HG02798 (cell line): ENCODE data around the gene MED16.

Experiments used
- ATAC-seq: cut with Tn5 transposase; IDR thresholded peaks from one replicate; pipeline ENCODE4 v1.9.1; 2021; ENCODE audit warnings: mild to moderate bottlenecking; ENCODE audit not compliant: unreplicated experiment, poor library complexity

MED16 gene

DNA sequence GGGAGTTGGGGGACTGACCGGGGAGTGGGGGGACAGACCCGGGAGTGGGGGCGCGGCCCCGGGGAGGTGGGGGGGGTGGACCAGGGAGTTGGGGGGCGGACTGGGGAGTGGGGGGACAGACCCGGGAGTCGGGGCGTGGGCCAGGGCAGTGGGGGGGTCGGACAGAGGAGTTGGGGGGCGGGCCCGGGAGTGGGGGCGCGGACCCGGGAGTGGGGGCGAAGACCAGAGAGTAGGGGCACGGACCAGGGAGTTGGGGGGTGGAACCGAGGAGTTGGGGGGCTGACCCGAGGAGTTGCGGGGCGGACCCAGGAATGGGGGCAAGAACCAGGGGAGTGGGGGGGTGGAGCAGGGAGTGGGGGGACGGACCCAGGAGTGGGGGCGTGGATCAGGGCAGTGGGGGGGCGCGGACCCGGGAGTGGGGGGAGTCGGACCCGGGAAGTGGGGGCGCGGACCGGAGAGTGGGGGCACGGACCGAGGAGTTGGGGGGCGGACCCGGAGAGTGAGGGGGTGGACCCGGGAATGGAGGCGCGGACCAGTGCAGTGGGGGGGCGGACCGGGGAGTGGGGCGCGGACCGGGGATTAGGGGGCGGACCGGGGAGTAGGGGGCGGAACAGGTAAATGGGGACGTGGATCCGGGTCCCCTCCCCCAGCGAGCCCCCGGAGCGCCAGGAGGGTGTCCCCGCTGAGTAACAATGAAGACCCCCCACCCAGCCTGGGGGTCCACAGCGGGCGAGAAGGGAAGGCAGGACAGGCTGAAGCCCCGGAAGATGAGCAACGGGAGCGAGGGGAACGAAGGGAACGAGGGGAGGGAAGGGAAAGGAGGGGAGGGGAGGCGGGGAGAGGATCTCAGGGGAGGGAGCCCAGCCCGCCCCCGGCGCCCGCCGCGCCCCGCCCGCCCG, 19.4 kb upstream of the MED16 start:
- no peak for ATAC-seq

DNA sequence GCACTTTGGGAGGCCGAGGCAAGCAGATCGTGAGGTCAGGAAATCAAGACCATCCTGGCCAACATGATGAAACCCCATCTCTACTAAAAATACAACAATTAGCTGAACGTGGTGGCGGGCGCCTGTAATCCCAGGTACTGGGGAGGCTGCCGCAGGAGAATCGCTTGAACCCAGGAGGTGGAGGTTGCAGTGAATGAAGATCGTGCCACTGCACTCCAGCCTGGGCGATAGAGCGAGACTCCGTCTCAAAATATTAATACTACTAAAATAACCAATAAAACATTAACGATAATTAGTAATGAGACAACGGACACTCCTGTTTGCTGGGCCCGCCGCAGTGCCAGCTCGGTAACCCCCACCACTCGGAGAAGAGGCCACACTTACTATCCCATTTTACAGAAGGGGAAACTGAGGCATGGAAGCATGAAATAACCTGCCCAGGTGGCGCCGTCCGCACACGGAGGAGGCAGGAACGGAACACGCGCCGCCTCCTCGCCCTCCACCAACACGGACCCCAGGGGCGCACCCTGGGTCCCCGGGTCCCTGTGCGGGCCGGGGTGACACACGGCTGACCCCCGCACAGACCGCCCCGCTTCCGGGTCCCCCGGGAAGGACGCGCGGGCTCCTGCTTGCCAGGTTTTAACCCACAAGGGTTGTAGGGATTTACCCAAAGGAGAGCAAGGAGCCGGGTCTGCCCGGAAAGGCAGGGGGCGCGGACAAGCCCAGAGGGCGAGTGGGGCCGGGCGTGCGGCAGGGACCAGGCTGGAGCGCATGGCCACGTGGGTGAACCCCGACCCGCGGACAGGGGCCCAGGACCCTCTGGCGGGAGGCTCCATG, 18.4 kb upstream of the MED16 start:
- ATAC-seq: no peak

DNA sequence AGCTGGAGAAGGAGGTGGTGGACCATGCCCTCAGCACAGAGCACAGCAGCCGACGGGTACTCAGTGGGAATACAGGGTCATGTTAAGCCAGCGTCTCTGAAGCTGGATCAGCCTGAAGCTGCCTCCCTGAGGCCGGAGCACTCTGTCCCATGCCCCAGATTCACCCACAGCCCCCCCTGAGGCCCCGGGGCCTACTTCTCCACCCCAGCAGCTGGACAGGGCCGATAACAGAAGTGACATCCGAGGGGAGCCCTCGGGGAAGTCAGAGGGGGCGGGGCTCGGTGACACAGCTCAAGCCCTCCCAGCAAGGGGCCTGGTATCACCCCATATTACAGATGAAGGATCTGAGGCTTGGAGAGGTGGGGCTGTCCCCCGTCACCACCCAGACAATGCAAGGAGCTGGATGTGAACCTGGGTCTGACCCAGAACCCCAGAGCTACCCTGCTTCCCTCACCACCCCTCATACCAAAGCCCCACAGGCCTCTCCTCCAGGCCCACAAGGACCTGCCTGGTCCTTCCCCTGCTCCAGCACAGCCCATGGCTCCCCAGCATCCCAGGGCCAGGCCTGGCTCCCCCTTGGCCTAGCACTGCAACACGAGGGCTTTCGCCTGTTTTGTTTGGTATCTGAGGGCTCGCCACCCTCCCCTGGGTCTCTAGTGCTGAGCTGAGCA, 14.3 kb upstream of the MED16 start:
- no peak for ATAC-seq

DNA sequence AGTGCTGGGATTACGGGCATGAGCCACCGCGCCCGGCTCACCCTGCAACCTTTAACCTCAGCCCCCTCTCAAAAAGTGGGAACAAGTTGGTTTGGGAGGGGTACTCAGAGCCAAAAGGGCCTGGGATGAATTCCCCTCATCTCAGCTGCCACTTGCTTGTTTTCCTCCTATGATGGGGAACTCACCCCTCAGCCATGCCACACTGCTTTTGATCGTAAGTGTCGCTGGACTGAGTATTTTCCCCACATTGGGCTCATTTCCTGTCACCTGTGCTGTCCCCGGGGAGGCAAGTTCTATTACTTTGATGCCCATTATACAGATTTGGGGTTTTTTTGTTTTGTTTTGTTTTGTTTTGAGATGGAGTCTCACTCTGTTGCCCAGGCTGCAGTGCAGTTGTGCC, 13.5 kb upstream of the MED16 start:
- no peak for ATAC-seq

DNA sequence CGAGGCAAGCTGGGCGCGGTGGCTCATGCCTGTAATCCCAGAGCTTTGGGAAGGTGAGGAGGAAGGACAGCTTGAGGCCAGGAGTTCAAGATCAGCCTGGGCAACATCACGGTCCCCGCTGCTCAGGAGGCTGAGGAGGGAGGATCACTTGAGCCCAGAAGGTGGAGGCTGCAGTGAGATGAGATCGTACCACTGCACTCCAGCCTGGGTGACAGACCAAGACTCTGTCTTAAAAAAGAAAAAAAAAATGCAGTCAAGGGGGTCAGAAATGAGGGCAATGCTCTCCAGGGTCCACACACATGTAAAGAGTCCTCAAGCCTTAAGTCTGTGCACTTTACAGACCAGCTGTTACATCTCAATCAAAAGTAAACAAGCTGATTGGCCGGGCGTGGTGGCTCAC, 11.6 kb upstream of the MED16 start:
- ATAC-seq: no peak

DNA sequence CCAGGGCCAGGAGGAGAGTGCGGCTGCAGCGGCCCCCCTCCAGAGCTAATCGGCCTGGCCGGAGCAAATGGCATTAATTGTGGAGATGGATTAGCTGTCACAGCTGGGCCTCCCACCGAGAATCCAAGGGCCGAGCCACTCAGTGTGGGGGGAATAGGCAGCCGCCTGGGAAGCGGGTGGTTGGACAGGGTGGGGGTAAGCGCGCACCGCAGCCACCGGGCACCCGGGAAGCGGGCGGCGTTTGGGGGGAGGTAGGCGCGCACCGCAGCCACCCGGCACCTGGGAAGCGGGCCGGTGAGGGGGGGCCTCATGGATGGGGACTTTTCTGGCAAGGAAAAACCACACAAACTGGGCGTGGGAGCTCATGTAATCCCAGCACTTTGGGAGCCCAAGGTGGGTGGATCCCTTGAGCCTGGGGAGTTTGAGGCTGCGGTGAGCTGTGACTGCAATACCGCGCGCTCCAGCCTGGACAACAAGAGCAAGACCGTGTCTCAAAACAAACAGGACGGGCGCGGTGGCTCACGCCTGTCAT, 10.3 kb upstream of the MED16 start:
- no peak for ATAC-seq

DNA sequence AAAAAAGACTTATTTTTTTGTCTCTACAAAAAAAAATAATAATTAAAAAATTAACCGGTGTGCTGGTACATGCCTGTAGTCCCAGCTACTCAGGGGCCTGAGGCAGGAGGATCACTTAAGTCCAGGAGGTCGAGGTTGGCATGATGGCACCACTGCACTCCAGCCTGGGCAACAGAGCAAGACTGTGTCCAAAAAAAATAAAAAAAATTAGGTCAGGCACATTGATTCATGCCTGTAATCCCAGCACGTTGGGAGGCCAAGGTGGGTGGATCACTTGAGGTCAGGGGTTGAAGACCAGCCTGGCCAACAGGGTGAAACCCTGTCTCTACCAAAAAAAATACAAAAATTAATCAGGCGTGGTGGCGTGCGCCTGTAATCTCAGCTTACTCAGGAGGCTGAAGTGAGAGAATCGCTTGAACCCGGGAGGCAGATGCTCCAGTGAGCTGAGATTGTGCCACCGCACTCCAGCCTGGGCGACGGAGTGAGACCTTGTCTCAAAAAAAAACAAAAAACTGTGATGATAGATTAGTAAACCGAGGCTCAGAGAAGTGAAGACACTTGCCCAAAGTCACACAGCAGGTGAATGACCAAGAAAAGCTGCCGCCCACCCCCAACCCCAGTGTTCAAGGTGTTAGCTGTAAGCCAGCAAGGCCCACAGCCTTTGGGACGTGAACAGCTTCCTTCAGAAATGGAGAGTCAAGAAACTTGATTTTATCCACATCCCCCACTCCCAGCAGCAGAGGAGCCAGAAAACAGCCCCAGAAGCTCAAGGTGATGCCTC, 9.6 kb upstream of the MED16 start:
- ATAC-seq: no peak

DNA sequence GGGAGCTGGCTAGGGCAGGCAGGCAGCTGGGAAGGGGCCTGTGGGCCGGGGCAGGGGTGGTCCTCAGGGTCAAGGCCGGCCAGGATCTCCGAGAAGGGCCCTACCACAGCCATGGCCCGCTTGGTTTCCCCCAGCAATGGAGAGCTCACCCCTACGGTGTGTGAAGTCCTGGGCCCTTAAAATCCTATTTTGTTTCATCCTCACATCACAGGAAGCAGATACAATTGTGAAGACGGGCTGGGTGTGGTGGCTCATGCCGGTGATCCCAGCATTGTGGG, 9.0 kb upstream of the MED16 start:
- ATAC-seq: no peak

DNA sequence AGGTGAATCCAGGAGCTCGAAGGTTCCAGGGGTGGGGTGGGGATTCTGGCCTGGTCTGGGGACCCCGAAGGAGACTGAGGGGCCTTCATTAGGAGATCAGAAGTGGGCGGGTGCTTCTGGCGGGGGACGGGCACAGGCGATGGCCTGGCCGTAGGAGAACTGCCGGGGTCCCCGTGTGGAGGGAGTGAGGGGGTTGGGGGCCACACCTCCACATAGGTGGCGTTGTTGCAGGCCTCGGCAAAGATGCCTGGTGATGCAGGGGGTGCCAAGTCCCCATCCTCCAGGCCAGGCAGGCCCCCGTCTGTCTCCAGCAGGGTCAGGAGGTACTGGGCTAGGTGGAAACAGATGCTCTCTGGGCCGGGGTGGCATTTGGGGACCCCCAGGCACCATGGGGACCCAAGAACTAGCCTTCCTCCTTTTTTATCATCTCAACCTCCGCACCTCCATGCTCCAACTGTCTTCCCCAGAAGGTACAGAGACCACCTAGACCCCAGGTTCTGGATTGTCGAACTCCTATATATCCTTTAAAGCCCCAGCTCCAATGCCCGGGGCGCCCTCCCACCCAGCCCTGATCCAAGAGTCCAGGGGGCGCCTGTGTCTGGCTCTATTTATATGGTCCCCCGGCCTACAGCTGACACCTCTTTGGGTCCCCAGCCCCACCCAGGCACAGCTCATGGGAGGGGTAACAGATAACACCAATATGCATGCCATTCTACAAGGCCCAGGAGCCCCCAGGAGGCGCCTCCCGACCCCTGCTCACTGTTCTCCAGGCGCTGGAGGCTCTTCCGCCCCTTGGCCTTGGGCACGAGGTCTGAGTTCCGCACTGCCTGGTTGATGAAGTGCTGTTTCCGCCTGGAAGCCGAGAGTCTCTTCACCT, 8.5 kb upstream of the MED16 start:
- no peak for ATAC-seq

DNA sequence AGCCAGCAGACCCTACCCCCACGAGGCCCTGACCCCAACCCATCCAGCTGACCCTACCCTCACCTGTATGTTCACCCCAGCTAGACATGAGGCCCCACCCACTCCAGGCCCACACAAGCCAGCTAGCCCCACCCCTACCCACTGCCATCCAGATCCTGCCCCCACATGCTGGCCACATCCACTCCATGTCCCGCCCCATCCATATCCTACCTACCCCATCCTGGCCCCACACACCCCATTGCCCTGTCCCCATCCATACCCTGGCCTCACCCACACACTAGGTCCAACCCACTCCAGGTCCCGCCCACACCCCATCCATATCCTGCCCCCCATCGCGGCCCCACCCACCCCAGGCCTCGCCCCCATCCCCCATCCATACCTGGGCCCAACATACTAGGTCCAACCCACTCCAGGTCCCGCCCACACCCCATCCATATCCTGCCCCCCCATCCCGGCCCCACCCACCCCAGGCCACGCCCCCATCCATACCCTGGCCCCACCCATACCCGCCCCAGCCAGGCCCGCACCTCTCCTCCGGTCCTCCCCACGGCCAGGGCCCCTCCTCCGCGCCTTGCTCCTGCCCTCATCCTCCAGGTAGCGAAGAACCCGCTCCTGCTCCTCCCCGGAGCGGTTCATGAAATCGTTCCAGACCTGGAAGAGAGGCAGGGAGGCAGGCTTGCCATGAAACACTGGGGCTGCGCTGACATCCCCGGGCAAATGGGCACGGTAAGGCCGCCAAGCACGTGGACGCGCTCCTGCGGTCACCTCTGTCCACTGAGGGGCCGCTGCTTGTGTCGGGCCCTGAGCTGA, 7.5 kb upstream of the MED16 start:
- ATAC-seq: no peak

DNA sequence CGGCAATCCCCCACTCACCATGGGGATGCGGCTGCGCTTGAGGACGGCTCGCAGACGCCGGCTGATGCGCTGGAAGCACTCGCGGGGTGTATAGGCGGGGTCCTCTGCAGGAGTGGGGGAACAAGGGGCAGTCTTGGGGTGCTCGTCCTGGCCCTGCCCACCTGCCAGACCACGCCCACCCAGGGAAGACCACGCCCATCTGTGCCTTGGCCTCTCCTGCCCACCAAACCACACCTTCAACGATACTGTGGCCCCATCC, 7.0 kb upstream of the MED16 start:
- no peak for ATAC-seq

DNA sequence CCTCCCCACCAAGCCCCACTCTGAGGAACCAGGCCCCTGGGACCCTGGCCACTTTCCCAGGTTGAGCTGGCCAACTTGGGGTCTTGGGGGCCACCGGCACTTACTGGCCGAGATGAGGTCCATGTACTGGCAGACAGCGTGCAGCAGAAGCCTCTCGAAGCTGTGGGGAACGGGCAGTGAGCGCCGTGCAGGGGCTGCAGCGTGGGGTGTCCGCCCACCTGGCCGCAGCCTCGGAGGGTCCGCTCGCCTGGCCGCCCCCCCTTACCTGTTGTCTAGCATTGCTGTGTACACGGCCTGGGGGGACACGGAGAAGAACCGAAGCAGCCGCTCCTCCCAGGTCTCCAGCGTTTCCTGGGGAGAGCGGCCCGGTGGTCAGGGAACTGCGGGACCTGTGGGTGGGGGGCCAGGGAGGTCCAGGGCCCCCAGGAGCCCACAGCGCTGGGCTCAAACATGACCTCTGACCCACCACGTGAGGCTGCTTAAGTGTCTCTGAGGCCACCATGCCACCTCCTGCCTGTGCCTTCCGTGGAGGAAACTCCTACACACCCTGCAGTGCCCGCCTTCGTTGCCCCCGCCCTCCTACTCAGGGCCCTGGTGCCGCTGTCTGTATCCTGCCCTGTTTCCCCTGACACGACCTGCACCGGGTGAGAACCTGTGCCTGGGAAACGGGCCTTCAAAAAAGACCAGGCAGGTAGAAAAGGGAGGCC, 6.5 kb upstream of the MED16 start:
- no peak for ATAC-seq

DNA sequence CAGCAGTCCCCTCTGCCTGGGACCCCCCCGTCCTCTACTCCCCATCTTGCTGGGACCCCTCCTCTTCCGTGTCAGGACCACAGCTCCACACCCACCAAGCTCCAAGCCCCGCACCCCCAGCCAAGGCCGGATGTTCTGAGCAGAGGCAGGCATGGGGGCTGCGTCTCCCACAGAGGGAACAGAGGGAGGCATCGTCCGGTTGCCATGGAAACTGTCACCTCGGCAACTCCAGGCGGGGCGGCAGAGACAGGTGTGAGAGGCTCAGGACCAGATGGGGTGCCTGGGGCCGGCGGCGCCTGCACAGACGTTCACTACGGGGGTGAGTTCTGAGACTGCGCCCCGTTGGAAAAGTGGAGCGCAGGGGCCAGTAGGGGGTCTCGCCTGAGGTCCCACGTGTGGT, 5.7 kb upstream of the MED16 start:
- ATAC-seq: no peak

DNA sequence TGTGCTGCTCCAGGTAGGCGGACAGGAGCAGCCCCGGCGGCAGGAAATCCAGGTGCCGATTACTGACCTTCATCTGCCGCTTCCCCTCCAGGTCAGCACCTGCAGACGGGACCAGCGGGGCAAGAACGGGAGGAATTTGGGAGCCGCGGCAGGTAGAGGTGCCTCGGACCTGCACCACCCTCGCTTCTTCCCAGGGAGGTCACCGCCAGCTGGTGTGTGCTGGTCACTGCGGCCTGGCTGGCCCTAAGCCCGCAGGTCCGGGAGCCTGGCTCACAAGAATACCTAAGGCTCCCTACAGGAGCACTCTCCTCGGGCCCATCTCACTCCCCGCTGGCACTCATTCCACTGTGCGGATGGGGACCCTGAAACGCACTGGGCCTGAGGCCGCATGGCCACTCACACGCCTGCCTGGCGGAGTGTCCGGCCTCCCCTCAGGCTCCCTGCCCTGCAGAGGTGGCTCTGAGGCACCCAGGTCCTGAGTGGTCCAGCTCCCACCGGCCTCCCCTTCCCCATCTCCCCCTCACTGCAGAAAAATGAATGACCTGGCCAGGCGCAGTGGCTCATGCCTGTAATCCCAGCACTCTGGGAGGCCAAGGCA, 4.6 kb upstream of the MED16 start:
- no peak for ATAC-seq

DNA sequence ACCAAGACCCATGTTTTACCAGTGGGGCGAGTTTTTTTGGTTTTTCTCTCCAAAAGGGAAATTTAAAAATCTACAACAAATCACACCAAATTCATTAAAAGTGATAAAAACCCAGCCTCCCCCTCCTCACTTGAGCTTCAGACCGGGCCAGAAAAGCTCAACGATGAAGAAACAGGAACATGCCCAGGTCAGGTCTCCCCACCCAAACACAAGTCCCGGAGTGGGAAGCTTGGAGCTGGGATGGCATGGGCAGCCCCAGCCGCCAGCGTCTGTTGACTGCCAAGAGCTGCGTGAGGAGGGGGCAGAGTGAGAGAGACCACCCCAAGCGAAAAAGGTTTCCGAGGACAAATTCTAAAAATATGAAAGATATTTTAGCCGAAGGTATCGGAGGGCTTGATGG, 4.0 kb upstream of the MED16 start:
- no peak for ATAC-seq

DNA sequence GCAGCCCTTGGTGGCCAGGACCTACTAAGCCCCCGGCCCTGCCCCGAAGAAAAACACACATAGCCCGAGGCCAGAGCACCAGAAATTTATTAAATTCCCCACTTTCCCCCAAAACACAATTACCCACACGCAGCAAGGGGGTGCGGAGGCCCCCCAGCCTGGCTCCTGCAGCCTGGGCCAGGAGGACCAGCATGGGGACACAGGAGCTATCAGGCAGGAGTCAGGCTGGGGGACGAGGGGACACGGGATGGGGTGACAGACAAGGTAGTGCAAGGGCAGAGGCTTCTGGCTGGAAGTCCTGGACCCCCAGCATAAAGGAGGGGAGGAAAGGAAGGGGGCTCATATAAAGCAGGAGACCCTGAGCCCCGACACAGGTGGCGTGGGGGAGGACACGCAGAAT, 3.4 kb upstream of the MED16 start:
- no peak for ATAC-seq

DNA sequence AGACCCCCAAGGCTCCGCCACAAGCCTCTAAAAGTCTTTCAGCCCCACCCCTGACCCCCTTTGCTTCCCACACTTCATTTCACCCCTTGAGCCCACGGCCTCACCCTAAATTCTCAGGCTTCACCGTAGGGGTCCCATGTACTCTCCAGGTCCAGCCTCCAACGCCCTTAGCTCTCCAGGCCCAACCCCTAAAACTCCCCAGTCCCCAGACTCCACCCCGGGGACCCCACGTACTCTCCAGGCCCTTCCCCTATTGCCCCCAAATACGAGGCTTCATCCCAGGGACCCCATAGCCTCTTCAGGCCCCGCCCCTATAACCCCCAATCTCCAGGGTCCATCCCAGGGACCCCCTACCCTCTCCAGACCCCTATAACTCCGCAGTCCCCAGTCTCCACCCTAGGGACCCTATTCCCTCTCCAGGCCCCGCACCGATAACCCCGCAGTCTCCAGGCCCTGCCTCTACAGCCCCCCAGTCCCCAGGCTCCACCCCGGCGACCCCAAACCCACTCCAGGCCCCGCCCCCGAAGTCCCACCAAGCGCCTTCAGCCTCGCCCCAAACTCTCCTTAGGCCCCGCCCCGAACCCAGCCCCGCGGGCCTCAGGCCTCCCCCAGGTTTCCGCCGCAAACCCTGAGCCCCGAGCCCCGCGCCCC, 619 bp downstream of the MED16 start:
- no peak for ATAC-seq
